NCI-H187 treated with DMSO at 0.1 percent for 48 hours (cell line): ENCODE measurements around the gene GPR17.

Source experiments
- DNase-seq: peaks from one replicate; lab custom pipeline; 2025; lab: John Stamatoyannopoulos, UW

Gene GPR17

GRCh38 chr2:127614246-127614645, 31.7 kb upstream of the GPR17 start:
- DNase-seq, result no peak

- no peak for DNase-seq
Observed at GRCh38 chr2:127614731-127615130, 31.2 kb upstream of the GPR17 start.

- DNase-seq, result no peak
Observed at GRCh38 chr2:127615511-127616166, 30.3 kb upstream of the GPR17 start.

GRCh38 chr2:127618551-127619202, 27.3 kb upstream of the GPR17 start:
- no peak for DNase-seq

- DNase-seq, result no peak
Observed at GRCh38 chr2:127619203-127619590, 26.8 kb upstream of the GPR17 start.

- DNase-seq, result no peak
Observed at GRCh38 chr2:127619877-127620705, 25.9 kb upstream of the GPR17 start.

- no peak for DNase-seq
Observed at GRCh38 chr2:127620866-127621265, 25.1 kb upstream of the GPR17 start.

- DNase-seq, result no peak
Observed at GRCh38 chr2:127621981-127622431, 23.9 kb upstream of the GPR17 start.

- no peak for DNase-seq
Observed at GRCh38 chr2:127622561-127623387, 23.2 kb upstream of the GPR17 start.

GRCh38 chr2:127623388-127624319, 22.3 kb upstream of the GPR17 start:
- DNase-seq, result no peak

GRCh38 chr2:127624320-127624755, 21.6 kb upstream of the GPR17 start:
- DNase-seq, result no peak

- DNase-seq, result no peak
Observed at GRCh38 chr2:127624756-127625571, 21.0 kb upstream of the GPR17 start.

GRCh38 chr2:127625572-127625951, 20.4 kb upstream of the GPR17 start:
- no peak for DNase-seq

GRCh38 chr2:127626175-127626574, 19.8 kb upstream of the GPR17 start:
- no peak for DNase-seq

- DNase-seq, result no peak
Observed at GRCh38 chr2:127626917-127627739, 18.8 kb upstream of the GPR17 start.

GRCh38 chr2:127627740-127628571, 18.0 kb upstream of the GPR17 start:
- DNase-seq, result no peak

- no peak for DNase-seq
Observed at GRCh38 chr2:127628767-127629614, 17.0 kb upstream of the GPR17 start.
